GM18519 (cell line): Measurements from ENCODE around the gene MMRN1.

Source experiments
- ATAC-seq: cut with Tn5 transposase; IDR thresholded peaks from one replicate; pipeline ENCODE4 v1.9.1; 2021; ENCODE audit warnings: mild to moderate bottlenecking, moderate library complexity; ENCODE audit not compliant: unreplicated experiment, low FRiP score

The MMRN1 gene, protein sequence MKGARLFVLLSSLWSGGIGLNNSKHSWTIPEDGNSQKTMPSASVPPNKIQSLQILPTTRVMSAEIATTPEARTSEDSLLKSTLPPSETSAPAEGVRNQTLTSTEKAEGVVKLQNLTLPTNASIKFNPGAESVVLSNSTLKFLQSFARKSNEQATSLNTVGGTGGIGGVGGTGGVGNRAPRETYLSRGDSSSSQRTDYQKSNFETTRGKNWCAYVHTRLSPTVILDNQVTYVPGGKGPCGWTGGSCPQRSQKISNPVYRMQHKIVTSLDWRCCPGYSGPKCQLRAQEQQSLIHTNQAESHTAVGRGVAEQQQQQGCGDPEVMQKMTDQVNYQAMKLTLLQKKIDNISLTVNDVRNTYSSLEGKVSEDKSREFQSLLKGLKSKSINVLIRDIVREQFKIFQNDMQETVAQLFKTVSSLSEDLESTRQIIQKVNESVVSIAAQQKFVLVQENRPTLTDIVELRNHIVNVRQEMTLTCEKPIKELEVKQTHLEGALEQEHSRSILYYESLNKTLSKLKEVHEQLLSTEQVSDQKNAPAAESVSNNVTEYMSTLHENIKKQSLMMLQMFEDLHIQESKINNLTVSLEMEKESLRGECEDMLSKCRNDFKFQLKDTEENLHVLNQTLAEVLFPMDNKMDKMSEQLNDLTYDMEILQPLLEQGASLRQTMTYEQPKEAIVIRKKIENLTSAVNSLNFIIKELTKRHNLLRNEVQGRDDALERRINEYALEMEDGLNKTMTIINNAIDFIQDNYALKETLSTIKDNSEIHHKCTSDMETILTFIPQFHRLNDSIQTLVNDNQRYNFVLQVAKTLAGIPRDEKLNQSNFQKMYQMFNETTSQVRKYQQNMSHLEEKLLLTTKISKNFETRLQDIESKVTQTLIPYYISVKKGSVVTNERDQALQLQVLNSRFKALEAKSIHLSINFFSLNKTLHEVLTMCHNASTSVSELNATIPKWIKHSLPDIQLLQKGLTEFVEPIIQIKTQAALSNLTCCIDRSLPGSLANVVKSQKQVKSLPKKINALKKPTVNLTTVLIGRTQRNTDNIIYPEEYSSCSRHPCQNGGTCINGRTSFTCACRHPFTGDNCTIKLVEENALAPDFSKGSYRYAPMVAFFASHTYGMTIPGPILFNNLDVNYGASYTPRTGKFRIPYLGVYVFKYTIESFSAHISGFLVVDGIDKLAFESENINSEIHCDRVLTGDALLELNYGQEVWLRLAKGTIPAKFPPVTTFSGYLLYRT

DNA sequence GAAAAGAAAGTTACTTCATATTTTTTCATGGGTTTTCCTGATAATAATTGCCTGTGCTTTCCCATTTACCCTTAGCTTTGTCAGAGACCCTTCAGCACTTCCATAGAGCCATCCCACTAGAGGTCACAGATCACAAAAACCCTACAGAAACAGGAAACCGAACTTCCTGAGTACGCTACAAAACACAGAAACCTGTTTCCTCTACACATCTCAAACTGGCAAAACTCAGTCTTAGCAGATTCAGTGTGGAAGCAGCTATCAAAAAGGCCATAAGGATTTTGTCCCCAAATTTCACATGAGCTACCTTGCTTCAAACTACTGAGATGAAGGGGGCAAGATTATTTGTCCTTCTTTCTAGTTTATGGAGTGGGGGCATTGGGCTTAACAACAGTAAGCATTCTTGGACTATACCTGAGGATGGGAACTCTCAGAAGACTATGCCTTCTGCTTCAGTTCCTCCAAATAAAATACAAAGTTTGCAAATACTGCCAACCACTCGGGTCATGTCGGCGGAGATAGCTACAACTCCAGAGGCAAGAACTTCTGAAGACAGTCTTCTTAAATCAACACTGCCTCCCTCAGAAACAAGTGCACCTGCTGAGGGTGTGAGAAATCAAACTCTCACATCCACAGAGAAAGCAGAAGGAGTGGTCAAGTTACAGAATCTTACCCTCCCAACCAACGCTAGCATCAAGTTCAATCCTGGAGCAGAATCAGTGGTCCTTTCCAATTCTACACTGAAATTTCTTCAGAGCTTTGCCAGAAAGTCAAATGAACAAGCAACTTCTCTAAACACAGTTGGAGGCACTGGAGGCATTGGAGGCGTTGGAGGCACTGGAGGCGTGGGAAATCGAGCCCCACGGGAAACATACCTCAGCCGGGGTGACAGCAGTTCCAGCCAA is at the start of gene MMRN1:
MMRN1 (plus strand) TSS at position 206 of the 902 bp plus-strand sequence; CDS start at position 324, 118 bp downstream.
- peak; percentile 58 for ATAC-seq

DNA sequence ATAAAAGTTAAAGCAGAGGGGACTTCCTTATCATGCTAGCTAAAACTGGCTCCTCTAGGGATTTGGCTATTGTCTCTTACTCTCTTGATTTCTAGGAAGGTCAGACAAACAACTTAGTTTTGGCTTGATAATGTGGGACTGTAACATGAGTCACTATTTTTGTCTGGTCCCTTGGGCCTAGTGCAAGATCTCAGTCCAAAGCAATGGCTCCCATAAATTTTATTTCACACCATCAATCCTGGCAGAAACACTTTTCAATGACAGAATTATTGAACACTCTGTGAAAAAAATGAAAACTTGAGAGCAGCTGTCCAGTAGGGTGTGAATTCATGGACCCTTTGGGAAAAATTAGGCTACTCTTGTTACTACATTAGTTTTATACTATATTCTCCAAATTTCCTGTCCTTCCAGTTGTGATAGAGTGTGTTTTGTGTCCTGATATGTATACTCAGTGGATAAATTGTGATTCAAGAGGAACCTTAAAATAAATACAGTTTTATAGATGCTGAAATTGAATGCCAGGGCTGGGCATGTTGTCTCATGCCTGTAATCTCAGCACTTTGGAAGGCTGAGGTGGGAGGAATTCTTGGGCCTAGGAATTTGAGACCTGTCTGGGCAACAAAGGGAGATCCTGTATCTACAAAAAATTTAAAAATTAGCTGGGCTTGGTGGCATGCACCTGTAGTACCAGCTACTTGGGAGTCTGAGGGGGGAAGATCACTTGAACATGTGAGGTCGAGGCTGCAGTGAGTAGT is 46.9 kb upstream of the MMRN1 start:
- ATAC-seq: no peak

DNA sequence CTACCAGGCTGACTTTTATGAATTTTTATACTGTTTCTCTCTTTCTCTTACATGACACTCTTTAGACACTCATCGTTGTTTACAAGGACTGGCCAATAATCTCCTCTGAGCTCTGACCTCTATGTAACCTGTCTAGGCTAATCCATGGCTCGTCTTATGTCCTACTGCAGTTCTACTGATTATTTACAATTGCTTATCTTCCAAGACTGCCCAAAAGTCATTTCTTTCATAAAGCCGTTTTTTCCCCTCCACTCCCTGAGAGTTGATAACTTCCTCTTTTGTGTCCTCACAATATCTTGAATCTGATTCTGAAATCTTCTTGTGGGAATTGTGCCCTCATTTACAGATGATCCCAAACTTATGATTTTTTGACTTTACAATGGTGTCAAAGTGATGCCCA is 39.4 kb upstream of the MMRN1 start:
- no peak for ATAC-seq

DNA sequence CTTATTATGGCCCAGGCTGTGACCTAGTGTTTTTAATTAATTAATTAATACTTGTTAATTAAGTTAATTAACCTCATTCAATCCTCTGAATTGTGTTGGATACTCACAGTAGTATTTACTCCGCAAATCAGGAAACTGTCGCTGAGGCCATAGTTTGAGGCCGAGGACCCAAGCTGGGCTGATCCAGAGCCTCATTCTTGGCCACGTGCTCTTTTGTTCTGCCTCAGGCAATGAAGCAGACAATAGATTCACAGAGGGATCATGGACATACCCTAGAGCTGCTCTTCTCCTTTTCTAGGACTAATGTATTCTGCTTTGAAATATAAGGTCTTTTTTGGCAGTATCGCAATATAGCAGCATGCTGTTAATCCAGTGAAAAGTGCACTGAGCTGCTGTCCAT is 33.7 kb upstream of the MMRN1 start:
- no peak for ATAC-seq

DNA sequence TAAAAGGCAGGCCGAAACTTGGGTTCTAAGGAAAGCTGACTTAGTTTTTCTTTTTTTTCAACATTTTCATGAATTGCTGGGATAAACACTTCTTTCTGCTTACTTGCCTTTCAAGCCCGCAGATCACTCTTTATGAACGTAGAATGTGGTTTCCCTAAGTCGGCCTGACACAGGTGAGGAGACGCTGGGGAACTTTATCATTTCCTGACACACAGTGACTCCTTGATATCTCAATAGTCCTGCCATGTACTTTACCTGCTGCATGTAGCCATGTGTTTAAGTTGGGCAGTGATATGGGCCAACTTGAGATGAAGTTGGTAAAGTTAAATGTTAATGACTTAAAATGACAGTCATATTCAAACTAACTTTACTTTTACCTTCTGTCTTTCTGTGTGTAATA is 31.1 kb upstream of the MMRN1 start:
- ATAC-seq: no peak

DNA sequence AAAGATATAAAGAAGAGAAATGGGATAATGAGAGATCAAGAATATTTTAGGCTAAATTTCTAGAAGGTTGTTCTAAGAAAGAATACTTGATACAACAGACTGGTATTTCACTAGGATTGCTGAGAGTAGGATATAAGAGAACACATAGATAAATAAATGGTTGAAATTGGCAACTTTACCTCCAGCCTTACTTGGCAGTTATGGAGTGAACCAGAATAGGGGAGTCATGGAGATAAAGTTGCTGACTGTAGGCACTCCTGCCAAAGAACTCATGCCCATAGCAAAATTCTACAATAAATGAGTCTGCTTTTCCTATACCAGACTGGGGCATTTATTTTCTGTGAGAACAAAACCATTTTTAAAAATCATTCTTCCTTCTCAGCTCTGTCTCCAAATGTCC is 26.4 kb upstream of the MMRN1 start:
- no peak for ATAC-seq

DNA sequence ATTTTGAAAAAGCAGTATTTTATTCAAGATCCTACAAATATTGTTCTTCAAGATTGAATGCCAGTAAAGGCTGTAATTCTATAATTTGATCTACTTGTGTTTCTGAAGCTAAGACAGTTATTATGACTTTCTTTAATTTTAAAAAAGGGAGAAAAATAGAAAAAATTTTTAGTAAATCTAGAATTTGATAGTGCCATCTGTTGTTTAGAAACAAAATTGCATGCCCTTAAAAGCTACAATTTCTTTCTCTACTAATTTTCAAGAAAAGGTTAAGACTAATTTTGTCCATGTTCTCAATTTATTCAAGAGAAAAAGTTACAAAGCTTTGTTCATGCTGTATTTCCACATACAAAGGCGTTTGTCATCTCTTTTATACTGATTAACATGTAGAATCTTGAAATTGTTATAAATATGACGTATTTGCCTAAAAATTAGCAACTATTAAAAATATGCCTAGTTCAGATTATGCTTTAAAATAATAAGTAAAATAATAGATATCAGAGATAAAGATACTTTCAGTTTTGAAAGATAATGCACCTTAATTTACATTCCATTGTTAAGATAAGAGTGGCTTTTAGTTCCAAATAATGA is 25.6 kb upstream of the MMRN1 start:
- no peak for ATAC-seq

DNA sequence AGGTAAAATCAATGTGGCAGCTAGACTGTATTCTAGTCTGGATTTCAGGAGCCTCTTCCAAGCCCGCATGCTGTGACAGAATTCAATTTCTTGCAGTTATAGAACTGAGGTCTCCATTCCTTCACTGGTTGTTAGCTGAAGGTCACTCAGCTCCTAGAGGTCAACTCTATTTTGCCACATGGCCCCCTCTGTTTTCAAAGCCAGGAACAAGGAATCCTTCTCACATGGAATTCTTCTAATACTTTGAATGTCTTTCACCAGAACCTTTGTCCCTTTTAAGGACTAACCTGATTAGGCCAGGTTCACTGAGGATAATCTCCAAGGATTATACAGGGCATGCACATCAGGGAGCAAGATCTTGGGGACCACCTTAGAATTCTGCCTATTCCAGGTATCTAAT is 23.4 kb upstream of the MMRN1 start:
- ATAC-seq: no peak

DNA sequence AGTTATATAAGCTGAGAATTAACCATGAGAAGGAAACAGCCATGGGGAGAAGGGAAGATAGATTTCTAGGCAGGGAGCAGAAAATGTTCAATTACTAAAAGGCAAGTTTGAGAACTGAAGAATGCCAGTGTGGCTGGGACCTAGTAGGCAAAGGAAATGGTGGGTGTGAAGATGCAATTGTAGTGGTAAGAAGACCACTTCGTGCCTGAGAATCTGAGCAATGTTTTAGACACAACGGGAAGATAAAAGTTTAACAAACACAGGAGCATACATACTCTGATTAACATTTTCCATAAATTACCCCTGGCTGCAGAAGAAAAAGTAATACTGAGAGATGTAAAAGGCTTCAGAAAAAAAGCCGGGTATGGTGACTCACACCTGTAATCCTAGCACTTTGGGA is 18.1 kb upstream of the MMRN1 start:
- ATAC-seq: no peak

DNA sequence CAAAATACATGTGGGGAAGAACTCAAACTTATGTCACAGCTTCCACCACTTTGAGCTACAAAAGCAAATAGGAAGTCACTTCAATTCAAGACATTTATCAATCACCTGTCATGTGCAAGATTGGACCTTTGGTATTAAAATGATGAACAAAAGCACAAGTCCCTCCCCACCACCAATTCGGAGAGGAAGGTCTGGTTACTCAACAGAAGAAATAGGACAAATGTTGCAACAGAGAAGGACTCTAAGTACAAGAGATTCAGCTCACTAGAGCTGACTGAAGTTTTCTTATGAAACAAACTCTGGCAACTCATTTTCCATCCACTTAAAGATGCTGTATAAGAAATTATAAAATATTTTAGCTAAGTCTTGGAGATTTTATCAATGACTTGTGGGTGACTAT is 16.0 kb upstream of the MMRN1 start:
- ATAC-seq: no peak

DNA sequence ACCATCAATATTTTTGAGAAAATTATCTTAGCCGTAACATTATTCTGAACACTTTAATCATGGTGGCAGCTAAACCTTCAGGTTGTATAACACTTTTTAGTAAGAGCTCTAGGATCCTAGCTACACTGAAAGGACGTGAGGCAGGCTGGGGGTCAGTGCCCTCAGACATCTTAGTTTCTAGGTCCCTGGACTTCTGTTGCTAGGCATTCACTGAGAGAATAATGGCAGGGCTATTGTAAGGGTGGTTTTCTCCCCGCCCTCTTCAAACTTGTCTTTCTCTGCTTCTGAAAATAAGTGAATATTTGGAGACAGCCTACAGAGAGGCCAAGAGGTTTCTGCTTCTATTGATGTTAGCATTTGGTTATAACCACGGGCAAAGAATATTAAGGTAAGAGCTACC is 15.4 kb upstream of the MMRN1 start:
- no peak for ATAC-seq

DNA sequence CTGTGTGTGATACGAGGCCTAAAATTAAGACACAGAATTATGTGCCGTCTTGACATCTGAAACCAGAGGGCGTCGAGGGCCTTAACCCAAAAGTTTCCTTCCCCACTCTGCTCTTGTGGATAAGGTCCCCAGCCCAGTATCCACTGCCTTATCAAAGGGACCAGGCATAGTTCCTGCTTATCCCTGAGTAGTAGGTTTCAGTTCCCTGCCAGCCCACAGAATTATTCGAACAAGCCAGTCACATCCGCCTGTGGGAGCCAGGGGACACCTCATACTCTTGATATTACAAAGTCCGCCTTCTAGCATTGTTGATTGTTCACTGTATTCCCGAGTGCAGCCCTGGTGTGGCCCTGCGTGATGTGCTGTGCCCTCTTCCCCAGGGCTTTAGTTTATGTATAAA is 5.4 kb upstream of the MMRN1 start:
- no peak for ATAC-seq

DNA sequence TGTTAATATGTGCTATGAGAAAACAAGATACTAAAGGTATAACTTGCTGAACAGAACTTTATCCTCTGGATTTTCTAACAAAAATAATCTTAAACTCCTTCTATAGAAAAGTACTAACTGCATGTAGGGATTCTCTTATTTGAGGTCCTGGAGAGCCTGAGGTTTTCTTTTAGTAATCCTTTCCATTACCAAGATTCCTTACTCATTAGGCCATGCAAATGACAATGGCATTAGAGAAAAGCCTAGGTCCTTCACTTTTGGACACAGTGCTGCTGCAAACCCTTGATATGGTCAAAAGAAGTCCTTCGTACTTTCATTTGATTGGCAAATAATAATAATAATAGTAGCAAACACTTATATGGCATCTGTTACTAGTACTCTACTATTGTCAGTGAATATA is 3.2 kb downstream of the MMRN1 start:
- ATAC-seq: no peak

DNA sequence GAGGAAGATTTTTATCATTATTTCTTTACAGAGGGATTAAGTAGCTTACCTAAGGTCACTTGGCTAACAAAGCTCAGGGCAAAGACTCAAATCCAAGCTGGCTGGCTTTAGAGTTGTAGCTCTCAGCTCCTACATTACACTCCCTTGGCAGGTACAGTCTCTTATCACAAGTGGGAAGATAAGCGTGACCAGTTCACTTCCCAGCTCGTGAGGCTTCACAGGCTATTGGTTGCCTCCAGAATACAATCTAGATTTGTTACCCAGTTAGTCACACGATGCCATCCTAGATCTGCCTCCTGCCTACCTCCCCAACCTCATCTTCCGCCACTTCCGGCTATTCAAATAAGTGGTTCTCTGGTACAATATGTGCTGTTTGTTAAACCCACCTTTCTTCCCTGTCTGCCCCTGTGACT is 3.7 kb downstream of the MMRN1 start:
- no peak for ATAC-seq

DNA sequence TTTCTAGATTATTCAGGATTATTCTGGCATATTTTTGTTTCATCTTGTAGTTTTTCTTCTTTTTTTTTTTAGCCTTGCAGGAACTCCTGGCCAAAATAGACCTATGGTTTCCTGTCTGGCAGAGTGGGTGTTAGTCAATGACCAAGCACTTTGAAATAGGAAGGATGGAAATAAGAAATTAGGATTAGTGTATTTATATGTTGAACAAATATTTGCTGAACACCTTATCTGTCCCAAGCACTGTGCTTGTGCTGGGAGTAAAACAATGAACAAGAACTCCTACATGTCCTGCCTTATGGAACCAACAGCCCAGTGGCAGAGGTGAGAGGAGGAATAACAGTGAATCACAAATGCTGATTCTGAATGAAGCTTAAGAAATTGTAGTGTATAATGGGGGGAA is 4.5 kb downstream of the MMRN1 start:
- no peak for ATAC-seq

DNA sequence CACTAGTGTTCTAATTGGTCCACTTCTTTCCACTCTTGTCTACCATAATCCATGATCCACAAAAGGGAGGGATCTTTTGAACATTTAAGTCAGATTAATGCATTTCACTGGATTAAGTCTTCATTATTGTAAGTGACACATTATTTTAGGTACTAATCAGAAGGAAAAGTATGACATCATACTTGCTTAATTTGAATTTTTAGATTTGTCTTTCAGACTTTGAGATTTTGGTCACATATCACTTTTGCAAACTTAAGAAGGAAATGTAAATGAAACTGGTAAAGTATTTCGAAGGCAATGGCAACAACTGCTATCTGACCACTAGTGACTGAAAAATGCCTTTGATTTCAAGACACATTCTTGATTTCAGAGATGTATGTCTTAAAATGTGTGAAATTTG is 5.2 kb downstream of the MMRN1 start:
- ATAC-seq: no peak

DNA sequence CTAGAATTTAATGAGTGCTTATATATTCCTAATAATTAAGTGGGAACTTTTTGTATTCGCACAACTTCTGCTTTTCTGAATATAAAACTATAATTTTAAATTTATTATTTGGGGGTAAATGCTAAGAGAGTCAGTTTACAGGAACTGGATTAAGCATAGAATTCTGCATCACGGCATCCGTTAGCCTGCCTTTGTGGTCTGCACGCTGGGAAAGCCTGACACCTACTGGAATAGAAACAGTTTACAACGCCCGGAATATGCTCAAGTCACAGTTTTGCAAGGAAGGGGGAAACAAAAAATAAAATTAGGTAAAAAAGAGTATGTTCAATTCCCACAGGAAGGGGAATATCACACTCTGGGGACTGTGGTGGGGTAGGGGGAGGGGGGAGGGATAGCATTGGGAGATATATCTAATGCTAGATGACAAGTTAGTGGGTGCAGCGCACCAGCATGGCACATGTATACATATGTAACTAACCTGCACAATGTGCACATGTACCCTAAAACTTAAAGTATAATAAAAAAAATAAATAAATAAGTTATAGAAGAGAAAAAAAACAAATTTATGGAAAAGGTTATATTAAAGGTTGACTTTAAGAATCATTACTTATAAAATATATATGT is 7.3 kb downstream of the MMRN1 start:
- ATAC-seq: peak; percentile 75

DNA sequence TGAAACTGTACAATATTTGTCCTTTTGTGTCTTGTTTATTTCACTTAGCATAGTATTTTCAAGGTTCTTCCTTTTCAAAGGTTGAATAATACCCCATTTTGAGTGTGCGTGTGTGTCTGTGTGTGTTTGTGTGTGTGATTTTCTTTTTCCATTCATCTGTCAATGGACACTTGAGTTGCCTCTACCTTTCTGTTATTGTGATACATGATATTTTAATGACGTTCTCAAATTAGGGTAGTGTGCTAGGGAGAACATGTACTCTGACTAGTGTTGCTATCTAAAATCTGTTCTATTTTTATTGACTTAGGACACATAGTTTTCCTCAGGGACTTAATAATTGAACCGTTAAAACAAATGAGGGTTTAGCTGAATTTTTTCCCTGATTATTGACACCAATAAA is 9.9 kb downstream of the MMRN1 start:
- no peak for ATAC-seq

DNA sequence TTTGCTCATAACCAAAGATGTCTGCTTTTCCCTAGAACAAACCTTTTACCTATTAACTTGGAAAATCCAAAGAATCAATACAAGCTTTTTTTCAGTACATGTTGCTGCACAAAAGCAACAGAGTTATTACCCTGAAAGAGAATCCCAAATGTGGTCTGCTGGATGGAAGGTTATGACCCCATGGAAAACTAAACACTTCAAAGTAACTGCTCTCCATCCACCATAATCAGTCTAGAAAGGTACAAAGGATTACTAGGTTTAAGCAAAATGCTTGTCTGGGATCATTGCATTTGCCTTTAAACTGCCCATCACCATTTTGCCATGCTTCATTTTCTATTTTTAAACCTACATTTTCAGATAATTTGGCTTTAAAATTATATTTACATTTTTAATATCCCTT is 11.7 kb downstream of the MMRN1 start:
- no peak for ATAC-seq
